RWPE2 (cell line): ENCODE results near the gene TWIST1.

Source experiments
- ATAC-seq: fragments of 200-7000 bp; cut with Tn5 transposase; 3 replicates; pipeline ENCODE4 v1.9.1; 2021; ENCODE audit warnings: low read depth
- DNase-seq: peaks from one replicate; pipeline ENCODE4 v3.0.0-alpha.2; 2020; ENCODE audit warnings: low spot score
- H3K27ac ChIP-seq: fragments of 450-650 bp; 2 replicates; pipeline ENCODE4 v1.5.1; 2017; ENCODE audit warnings: mild to moderate bottlenecking; ENCODE audit not compliant: poor library complexity, severe bottlenecking
- H3K27me3 ChIP-seq: fragments of 250-450 bp; sonication (Bioruptor Pico); 2 replicates; pipeline ENCODE4 v1.5.1; 2021; ENCODE audit warnings: mild to moderate bottlenecking, moderate library complexity; ENCODE audit not compliant: insufficient read depth, poor library complexity, severe bottlenecking
- H3K36me3 ChIP-seq: fragments of 250-450 bp; sonication (Bioruptor Pico); 2 replicates; pipeline ENCODE4 v1.5.1; 2020; ENCODE audit warnings: low read depth, mild to moderate bottlenecking, moderate library complexity
- H3K4me1 ChIP-seq: fragments of 250-450 bp; sonication (Bioruptor Pico); 2 replicates; pipeline ENCODE4 v1.5.1; 2021; ENCODE audit warnings: mild to moderate bottlenecking, moderate library complexity; ENCODE audit not compliant: insufficient read depth, poor library complexity, severe bottlenecking
- H3K4me3 ChIP-seq: fragments of 250-450 bp; sonication (Bioruptor Pico); 2 replicates; pipeline ENCODE4 v1.5.1; 2021; ENCODE audit warnings: mild to moderate bottlenecking, moderate library complexity; ENCODE audit not compliant: severe bottlenecking
- H3K9me3 ChIP-seq: fragments of 250-450 bp; sonication (Bioruptor Pico); 2 replicates; pipeline ENCODE4 v1.5.1; 2021; ENCODE audit warnings: mild to moderate bottlenecking, moderate library complexity; ENCODE audit not compliant: severe bottlenecking
- TF ChIP-seq, protein P1 (sequence below): fragments of 450-650 bp; IDR thresholded peaks from one replicate; pipeline ENCODE4 v1.5.1; 2017; ENCODE audit warnings: mild to moderate bottlenecking, moderate library complexity; ENCODE audit not compliant: poor library complexity, severe bottlenecking

Gene TWIST1

GRCh38 chr7:19097165-19098055 is 20.0 kb downstream of the TWIST1 start:
- Histone ChIP-seq H3K4me1 (no peaks in the 10 kb centered on the region), H3K4me3 (no peak overlapping the region), H3K27me3 (peaks cover 32% of the 10 kb centered on the region), H3K36me3 (no peaks in the 10 kb centered on the region), H3K9me3 (no peaks in the 10 kb centered on the region), H3K27ac (no peak overlapping the region)
- no peak for DNase-seq
- TF ChIP-seq, protein P1, sequence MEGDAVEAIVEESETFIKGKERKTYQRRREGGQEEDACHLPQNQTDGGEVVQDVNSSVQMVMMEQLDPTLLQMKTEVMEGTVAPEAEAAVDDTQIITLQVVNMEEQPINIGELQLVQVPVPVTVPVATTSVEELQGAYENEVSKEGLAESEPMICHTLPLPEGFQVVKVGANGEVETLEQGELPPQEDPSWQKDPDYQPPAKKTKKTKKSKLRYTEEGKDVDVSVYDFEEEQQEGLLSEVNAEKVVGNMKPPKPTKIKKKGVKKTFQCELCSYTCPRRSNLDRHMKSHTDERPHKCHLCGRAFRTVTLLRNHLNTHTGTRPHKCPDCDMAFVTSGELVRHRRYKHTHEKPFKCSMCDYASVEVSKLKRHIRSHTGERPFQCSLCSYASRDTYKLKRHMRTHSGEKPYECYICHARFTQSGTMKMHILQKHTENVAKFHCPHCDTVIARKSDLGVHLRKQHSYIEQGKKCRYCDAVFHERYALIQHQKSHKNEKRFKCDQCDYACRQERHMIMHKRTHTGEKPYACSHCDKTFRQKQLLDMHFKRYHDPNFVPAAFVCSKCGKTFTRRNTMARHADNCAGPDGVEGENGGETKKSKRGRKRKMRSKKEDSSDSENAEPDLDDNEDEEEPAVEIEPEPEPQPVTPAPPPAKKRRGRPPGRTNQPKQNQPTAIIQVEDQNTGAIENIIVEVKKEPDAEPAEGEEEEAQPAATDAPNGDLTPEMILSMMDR = no peak
- no peak for ATAC-seq

GRCh38 chr7:19095353-19095860 is 22.0 kb downstream of the TWIST1 start:
- H3K4me1 ChIP-seq = no peaks in the 10 kb centered on the region
- H3K4me3 ChIP-seq = no peak overlapping the region
- ATAC-seq (no peak), DNase-seq (no peak)
- H3K36me3 ChIP-seq = no peaks in the 10 kb centered on the region
- TF ChIP-seq, protein P1 = no peak
- H3K9me3 ChIP-seq = no peaks in the 10 kb centered on the region
- peaks cover 32% of the 10 kb centered on the region for H3K27me3 ChIP-seq
- H3K27ac ChIP-seq = no peak overlapping the region

DNA sequence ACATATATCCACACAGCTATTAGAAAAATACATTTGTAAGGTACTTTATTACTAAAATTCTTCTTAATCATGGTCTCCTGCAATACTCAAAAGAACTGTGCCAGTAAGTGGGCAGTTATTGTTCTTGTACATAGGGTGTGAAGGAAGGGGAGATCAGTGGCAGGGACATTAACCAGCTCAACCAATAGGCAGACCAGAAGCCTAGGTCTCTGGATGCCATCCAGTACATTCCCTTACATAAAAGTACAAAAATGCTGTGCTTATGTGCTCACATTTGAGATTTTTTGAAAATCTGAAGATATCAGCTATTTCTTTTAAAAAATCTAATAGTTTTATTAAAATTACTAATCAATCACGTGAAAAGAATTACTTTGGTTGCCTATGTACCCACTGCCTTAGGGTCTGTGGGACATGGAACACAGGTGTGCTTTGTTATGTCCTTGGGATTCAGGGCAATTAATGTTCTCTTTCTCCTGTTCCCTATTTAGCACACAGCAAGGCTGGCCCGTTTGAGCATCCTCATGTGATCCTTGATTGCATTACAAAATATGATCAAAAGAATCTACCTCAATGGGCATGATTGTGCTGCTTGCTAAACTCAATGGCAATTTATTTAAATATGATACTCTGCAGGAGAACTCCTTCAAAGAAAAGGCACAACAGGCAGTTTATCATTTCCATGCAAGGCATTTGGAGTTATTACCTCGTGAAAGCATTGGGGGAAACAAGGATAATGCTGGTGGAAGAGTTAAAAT is 22.7 kb downstream of the TWIST1 start:
- DNase-seq = no peak
- H3K4me3 ChIP-seq = no peak overlapping the region
- no peaks in the 10 kb centered on the region for H3K9me3 ChIP-seq
- no peak for ATAC-seq
- TF ChIP-seq, protein P1 = no peak
- H3K27ac ChIP-seq = no peak overlapping the region
- H3K36me3 ChIP-seq = no peaks in the 10 kb centered on the region
- no peaks in the 10 kb centered on the region for H3K4me1 ChIP-seq
- H3K27me3 ChIP-seq = peaks cover 27% of the 10 kb centered on the region

- no peaks in the 10 kb centered on the region for H3K4me1 ChIP-seq
- H3K27ac ChIP-seq = no peak overlapping the region
- H3K9me3 ChIP-seq = no peaks in the 10 kb centered on the region
- peaks cover 25% of the 10 kb centered on the region for H3K27me3 ChIP-seq
- TF ChIP-seq, protein P1 = no peak
- ATAC-seq (no peak), DNase-seq (no peak)
- H3K36me3 ChIP-seq = no peaks in the 10 kb centered on the region
- no peak overlapping the region for H3K4me3 ChIP-seq
These were observed 23.3 kb downstream of the TWIST1 start for GRCh38 chr7:19094138-19094537.
